Fibroblast of pulmonary artery (primary cell): ENCODE measurements around the gene PCDH9.

Source experiments
- DNase-seq: peaks from one replicate; pipeline ENCODE4 v3.0.0-alpha.2; 2010; ENCODE audit warnings: low read depth
- H3K4me3 ChIP-seq: replicated peaks from 2 replicates; pipeline ENCODE4 v1.5.1; 2011; ENCODE audit warnings: low read depth, mild to moderate bottlenecking, control low read depth, low read length, moderate library complexity
- CTCF ChIP-seq: IDR thresholded peaks from 2 replicates; pipeline ENCODE4 v1.5.1; 2011; ENCODE audit warnings: mild to moderate bottlenecking, control low read depth, low read length, inconsistent platforms; ENCODE audit errors: missing control alignments

Gene PCDH9

DNA sequence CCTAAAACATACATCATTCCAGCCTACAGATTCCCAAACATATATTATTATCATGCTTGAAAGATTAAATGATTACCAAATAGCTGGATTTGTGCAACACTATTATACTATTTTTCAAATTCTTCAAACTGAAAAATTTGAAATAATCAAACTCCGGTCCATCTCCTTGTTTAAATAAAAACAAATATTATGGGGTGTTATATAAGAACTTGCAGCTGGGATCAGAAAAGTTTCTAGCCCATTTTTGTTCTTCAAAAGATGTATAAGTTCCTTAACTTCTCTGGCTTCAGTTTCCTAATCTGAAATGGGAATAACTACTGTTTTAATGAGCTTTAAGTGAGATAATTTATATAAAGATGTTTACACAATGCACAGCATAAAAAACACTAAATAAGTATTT is 422.9 kb downstream of the PCDH9 start:
- DNase-seq = no peak
- TF ChIP-seq CTCF = no peak
- no peak overlapping the region for H3K4me3 ChIP-seq

- DNase-seq = peak; percentile 92
- TF ChIP-seq CTCF = no peak
- H3K4me3 ChIP-seq = no peak overlapping the region
Observed at GRCh38 chr13:66805657-66806056, 424.5 kb downstream of the PCDH9 start.

- no peak overlapping the region for H3K4me3 ChIP-seq
- TF ChIP-seq CTCF = no peak
- DNase-seq = no peak
Observed at GRCh38 chr13:66803808-66804456, 426.2 kb downstream of the PCDH9 start.

- no peak overlapping the region for H3K4me3 ChIP-seq
- no peak for DNase-seq
- no peak for TF ChIP-seq CTCF
Observed at GRCh38 chr13:66803013-66803807, 426.9 kb downstream of the PCDH9 start.

DNA sequence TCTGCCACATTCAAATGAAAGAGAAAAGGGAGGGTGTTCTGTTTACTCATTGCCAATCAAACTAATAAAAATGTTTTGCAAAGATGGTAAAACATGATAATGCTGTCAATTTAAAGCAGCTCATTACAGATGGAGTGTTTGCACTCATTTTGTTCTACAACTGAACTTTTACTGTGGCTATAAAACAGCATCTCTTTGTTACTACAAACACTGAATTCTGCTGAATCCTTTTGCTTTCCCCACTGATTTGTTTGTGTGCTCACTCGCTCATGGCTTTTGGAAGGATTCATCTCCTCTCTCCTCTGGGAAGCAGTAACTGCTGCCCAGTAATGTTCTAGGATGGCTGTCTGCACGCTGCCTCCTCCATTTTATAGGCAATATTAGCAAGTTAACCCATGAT is 434.5 kb downstream of the PCDH9 start:
- DNase-seq = no peak
- no peak for TF ChIP-seq CTCF
- H3K4me3 ChIP-seq = no peak overlapping the region

GRCh38 chr13:66794340-66795031 is 435.6 kb downstream of the PCDH9 start:
- no peak for TF ChIP-seq CTCF
- no peak for DNase-seq
- H3K4me3 ChIP-seq = no peak overlapping the region
